ENCODE measurements around the gene THAP7. TPM values are rescaled to one million over a fixed set of nuclear protein-coding genes. Genes with fewer than 3 reads are reported as not detected.

Gene THAP7
- total and polyA plus RNA-seq, 9 of the 15 experiments (the other 6 are each of a cell fraction or from before 2014, with no cell fraction given): 7.9 to 263 (median 84.1) TPM

- TF ChIP-seq PREB (CRISPR knock-in tag; IDR thresholded peaks at IDR 0.05): no peak
- no peak for TF ChIP-seq ATF3 (IDR thresholded peaks at IDR 0.05)
- TF ChIP-seq ATF3 (CRISPR knock-in tag; conservative IDR thresholded peaks at IDR 0.05): peak; percentile 99
- no peak for TF ChIP-seq ZNF436 (CRISPR knock-in tag; IDR thresholded peaks at IDR 0.05)
- peak in 1 of 2 experiments; percentile 98; a peak in 2 of 4 replicates for TF ChIP-seq TEAD1 (CRISPR knock-in tag; IDR thresholded peaks at IDR 0.05)
- no peak for TF ChIP-seq ZBTB5 (IDR thresholded peaks at IDR 0.05)
- TF ChIP-seq TCF7L2 (IDR thresholded peaks at IDR 0.05; ENCODE audit: low read depth, low read length): peak; percentile 29; the same call in 1 of the 2 replicates
- TF ChIP-seq RNF2 (IDR thresholded peaks at IDR 0.05): no peak
- TF ChIP-seq KAT2B (IDR thresholded peaks at IDR 0.05; ENCODE audit: low read depth, low read length): peak; percentile 74
- no peak for TF ChIP-seq TAF9B (IDR thresholded peaks at IDR 0.05; ENCODE audit: partially characterized antibody)
- TF ChIP-seq MTF1 (CRISPR knock-in tag; IDR thresholded peaks at IDR 0.05; ENCODE audit: borderline replicate concordance): no peak
- TF ChIP-seq GATAD2A (IDR thresholded peaks at IDR 0.05): no peak
- TF ChIP-seq HDGF (IDR thresholded peaks at IDR 0.05): no peak
- no peak for TF ChIP-seq ZNF398 (CRISPR knock-in tag; IDR thresholded peaks at IDR 0.05)
- TF ChIP-seq ZBTB34 (CRISPR knock-in tag; IDR thresholded peaks at IDR 0.05): no peak
- TF ChIP-seq ZNF766 (CRISPR knock-in tag; conservative IDR thresholded peaks at IDR 0.05): no peak
- no peak for TF ChIP-seq ZNF717 (CRISPR knock-in tag; IDR thresholded peaks at IDR 0.05)
- no peak for TF ChIP-seq ETV1 (tag; conservative IDR thresholded peaks at IDR 0.05; ENCODE audit: low read depth)
- TF ChIP-seq XRCC3 (IDR thresholded peaks at IDR 0.05): no peak
- TF ChIP-seq SIRT6 (IDR thresholded peaks at IDR 0.05; ENCODE audit: low read depth, low read length): peak; percentile 90
Measured at GRCh38 chr22:20981787-20982562, 19.9 kb downstream of the THAP7 start, which contains the start of gene LZTR1 (continued).
